Measurements from ENCODE around the gene CLDN5. TPM values are rescaled to one million over a fixed set of nuclear protein-coding genes. Genes with fewer than 3 reads are reported as not detected.
"Not testable (repeated sequence)": the region's sequence is repeated elsewhere in the genome, so short reads cannot be mapped to it uniquely, and the experiment has no call there.

The CLDN5 gene
- total RNA-seq, 1 donor from 2014 or later: not detected

DNA sequence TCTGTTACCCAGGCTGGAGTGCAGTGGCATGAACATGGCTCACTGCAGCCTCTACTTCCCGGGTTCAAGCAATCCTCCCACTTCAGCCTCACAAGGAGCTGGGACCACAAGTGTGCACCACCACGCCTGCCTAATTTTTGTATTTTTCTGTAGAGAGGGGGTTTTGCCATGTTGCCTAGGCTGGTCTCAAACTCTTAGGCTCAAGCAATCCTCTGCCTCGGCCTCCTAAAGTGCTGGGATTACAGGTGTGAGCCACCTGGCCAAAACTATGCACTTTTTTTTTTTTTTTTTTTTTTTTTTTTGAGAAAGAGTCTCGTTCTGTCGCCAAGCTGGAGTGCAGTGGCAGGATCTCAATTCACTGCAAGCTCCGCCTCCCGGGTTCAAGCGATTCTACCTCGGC, 12.4 kb upstream of the CLDN5 start:
- no peaks in the 10 kb centered on the region for H3K36me3 Mint-ChIP-seq (ENCODE audit: low read depth)
- H3K27me3 Mint-ChIP-seq (ENCODE audit: low read depth): peaks cover 15% of the 10 kb centered on the region
- H3K27ac Mint-ChIP-seq (ENCODE audit: unreplicated experiment): no peak overlapping the region
- H3K4me1 Mint-ChIP-seq (ENCODE audit: low read depth): no peaks in the 10 kb centered on the region
- DNase-seq (ENCODE audit: low spot score): peak; percentile 19
- H3K9me3 Mint-ChIP-seq (ENCODE audit: low read depth): no peaks in the 10 kb centered on the region
- TF ChIP-seq, protein P1, sequence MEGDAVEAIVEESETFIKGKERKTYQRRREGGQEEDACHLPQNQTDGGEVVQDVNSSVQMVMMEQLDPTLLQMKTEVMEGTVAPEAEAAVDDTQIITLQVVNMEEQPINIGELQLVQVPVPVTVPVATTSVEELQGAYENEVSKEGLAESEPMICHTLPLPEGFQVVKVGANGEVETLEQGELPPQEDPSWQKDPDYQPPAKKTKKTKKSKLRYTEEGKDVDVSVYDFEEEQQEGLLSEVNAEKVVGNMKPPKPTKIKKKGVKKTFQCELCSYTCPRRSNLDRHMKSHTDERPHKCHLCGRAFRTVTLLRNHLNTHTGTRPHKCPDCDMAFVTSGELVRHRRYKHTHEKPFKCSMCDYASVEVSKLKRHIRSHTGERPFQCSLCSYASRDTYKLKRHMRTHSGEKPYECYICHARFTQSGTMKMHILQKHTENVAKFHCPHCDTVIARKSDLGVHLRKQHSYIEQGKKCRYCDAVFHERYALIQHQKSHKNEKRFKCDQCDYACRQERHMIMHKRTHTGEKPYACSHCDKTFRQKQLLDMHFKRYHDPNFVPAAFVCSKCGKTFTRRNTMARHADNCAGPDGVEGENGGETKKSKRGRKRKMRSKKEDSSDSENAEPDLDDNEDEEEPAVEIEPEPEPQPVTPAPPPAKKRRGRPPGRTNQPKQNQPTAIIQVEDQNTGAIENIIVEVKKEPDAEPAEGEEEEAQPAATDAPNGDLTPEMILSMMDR (IDR thresholded peaks at IDR 0.05): no peak
- H3K4me3 Mint-ChIP-seq (ENCODE audit: unreplicated experiment): no peak overlapping the region

GRCh38 chr22:19535001-19535400, 10.8 kb upstream of the CLDN5 start:
- Mint-ChIP-seq H3K27me3 (ENCODE audit: low read depth) (peaks cover 20% of the 10 kb centered on the region), H3K36me3 (ENCODE audit: low read depth) (no peaks in the 10 kb centered on the region), H3K9me3 (ENCODE audit: low read depth) (no peaks in the 10 kb centered on the region), H3K27ac (ENCODE audit: unreplicated experiment) (no peak overlapping the region), H3K4me3 (ENCODE audit: unreplicated experiment) (no peak overlapping the region), H3K4me1 (ENCODE audit: low read depth) (no peaks in the 10 kb centered on the region)
- DNase-seq (ENCODE audit: low spot score): no peak
- TF ChIP-seq, protein P1 (IDR thresholded peaks at IDR 0.05): no peak

GRCh38 chr22:19533857-19534256, 9.6 kb upstream of the CLDN5 start:
- Mint-ChIP-seq H3K4me1 (ENCODE audit: low read depth) (no peaks in the 10 kb centered on the region), H3K36me3 (ENCODE audit: low read depth) (no peaks in the 10 kb centered on the region), H3K4me3 (ENCODE audit: unreplicated experiment) (no peak overlapping the region), H3K27me3 (ENCODE audit: low read depth) (peaks cover 17% of the 10 kb centered on the region), H3K9me3 (ENCODE audit: low read depth) (no peaks in the 10 kb centered on the region), H3K27ac (ENCODE audit: unreplicated experiment) (no peak overlapping the region)
- TF ChIP-seq, protein P1 (IDR thresholded peaks at IDR 0.05): no peak
- DNase-seq (ENCODE audit: low spot score): no peak

GRCh38 chr22:19533049-19533626, 8.9 kb upstream of the CLDN5 start:
- no peaks in the 10 kb centered on the region for H3K4me1 Mint-ChIP-seq (ENCODE audit: low read depth)
- TF ChIP-seq, protein P1 (IDR thresholded peaks at IDR 0.05): no peak
- H3K27ac Mint-ChIP-seq (ENCODE audit: unreplicated experiment): no peak overlapping the region
- H3K36me3 Mint-ChIP-seq (ENCODE audit: low read depth): no peaks in the 10 kb centered on the region
- no peak overlapping the region for H3K4me3 Mint-ChIP-seq (ENCODE audit: unreplicated experiment)
- no peak for DNase-seq (ENCODE audit: low spot score)
- H3K9me3 Mint-ChIP-seq (ENCODE audit: low read depth): no peaks in the 10 kb centered on the region
- peaks cover 13% of the 10 kb centered on the region for H3K27me3 Mint-ChIP-seq (ENCODE audit: low read depth)

GRCh38 chr22:19531327-19531726, 7.1 kb upstream of the CLDN5 start:
- H3K36me3 Mint-ChIP-seq (ENCODE audit: low read depth); H3K4me1 Mint-ChIP-seq (ENCODE audit: low read depth); H3K27ac Mint-ChIP-seq (ENCODE audit: unreplicated experiment); H3K4me3 Mint-ChIP-seq (ENCODE audit: unreplicated experiment); H3K9me3 Mint-ChIP-seq (ENCODE audit: low read depth): not testable (repeated sequence)
- DNase-seq (ENCODE audit: low spot score): peak; percentile 3
- H3K27me3 Mint-ChIP-seq (ENCODE audit: low read depth): peaks cover 11% of the 10 kb centered on the region

- H3K36me3 Mint-ChIP-seq (ENCODE audit: low read depth): no peaks in the 10 kb centered on the region
- TF ChIP-seq, protein P1 (IDR thresholded peaks at IDR 0.05): no peak
- H3K9me3 Mint-ChIP-seq (ENCODE audit: low read depth): no peaks in the 10 kb centered on the region
- DNase-seq (ENCODE audit: low spot score): peak; percentile 58
- peaks cover 16% of the 10 kb centered on the region for H3K27me3 Mint-ChIP-seq (ENCODE audit: low read depth)
- no peak overlapping the region for H3K4me3 Mint-ChIP-seq (ENCODE audit: unreplicated experiment)
- H3K27ac Mint-ChIP-seq (ENCODE audit: unreplicated experiment): no peak overlapping the region
- no peaks in the 10 kb centered on the region for H3K4me1 Mint-ChIP-seq (ENCODE audit: low read depth)
Measured at GRCh38 chr22:19530751-19531150, 6.5 kb upstream of the CLDN5 start.

All from chondrocyte (in vitro differentiated cells).